Measurements from ENCODE around the gene HMGA1.
A peak's percentile ranks its signal among the peaks of the same experiment; 100 is the strongest.

The HMGA1 gene

GRCh38 chr6:34225551-34225950 lies 11.1 kb upstream of the HMGA1 start:
- no peak for DNase-seq

- DNase-seq: no peak
These were observed 10.6 kb upstream of the HMGA1 start for GRCh38 chr6:34226066-34226465.

- no peak for DNase-seq
These were observed 9.7 kb upstream of the HMGA1 start for GRCh38 chr6:34226731-34227586.

GRCh38 chr6:34227761-34228421 lies 8.8 kb upstream of the HMGA1 start:
- no peak for DNase-seq

GRCh38 chr6:34229877-34230276 lies 6.8 kb upstream of the HMGA1 start:
- DNase-seq: no peak

- no peak for DNase-seq
These were observed 5.9 kb upstream of the HMGA1 start for GRCh38 chr6:34230653-34231371.

- DNase-seq: no peak
These were observed 4.9 kb upstream of the HMGA1 start for GRCh38 chr6:34231566-34232336.

- no peak for DNase-seq
These were observed 3.8 kb upstream of the HMGA1 start for GRCh38 chr6:34232901-34233300.

- no peak for DNase-seq
These were observed 2.8 kb upstream of the HMGA1 start for GRCh38 chr6:34233867-34234266.

GRCh38 chr6:34234667-34235306 lies 1.9 kb upstream of the HMGA1 start:
- no peak for DNase-seq

GRCh38 chr6:34235307-34236130 lies 1.2 kb upstream of the HMGA1 start:
- no peak for DNase-seq

GRCh38 chr6:34236131-34236442 lies 586 bp upstream of the HMGA1 start:
- no peak for DNase-seq

- no peak for DNase-seq
These were observed 646 bp downstream of the HMGA1 start for GRCh38 chr6:34237316-34237721.

- DNase-seq: peak; percentile 41
These were observed 1.3 kb downstream of the HMGA1 start for GRCh38 chr6:34237722-34238584.

GRCh38 chr6:34238585-34239499 lies 2.2 kb downstream of the HMGA1 start:
- peak; percentile 41 for DNase-seq

GRCh38 chr6:34239500-34239825 lies 2.8 kb downstream of the HMGA1 start:
- no peak for DNase-seq

- DNase-seq: no peak
These were observed 3.2 kb downstream of the HMGA1 start for GRCh38 chr6:34239893-34240292.

GRCh38 chr6:34240329-34241248 lies 3.9 kb downstream of the HMGA1 start:
- DNase-seq: no peak
